GM21825 (cell line): ENCODE results near the gene KLHDC9.
"Not testable (repeated sequence)": the region's sequence is repeated elsewhere in the genome, so short reads cannot be mapped to it uniquely, and the experiment has no call there.

Experiments used
- ATAC-seq: cut with Tn5 transposase; IDR thresholded peaks from one replicate; pipeline ENCODE4 v1.9.1; 2021; ENCODE audit warnings: mild to moderate bottlenecking, moderate library complexity; ENCODE audit not compliant: unreplicated experiment

KLHDC9 gene

GRCh38 chr1:161095230-161095629 is 2.9 kb upstream of the KLHDC9 start:
- no peak for ATAC-seq

- no peak for ATAC-seq
Observed at GRCh38 chr1:161096015-161096414, 2.1 kb upstream of the KLHDC9 start.

GRCh38 chr1:161096530-161096929 is 1.6 kb upstream of the KLHDC9 start:
- ATAC-seq: no peak

GRCh38 chr1:161099090-161099802 is 1.1 kb downstream of the KLHDC9 start:
- no peak for ATAC-seq

- ATAC-seq: no peak
Observed at GRCh38 chr1:161100556-161100955, 2.4 kb downstream of the KLHDC9 start.

- no peak for ATAC-seq
Observed at GRCh38 chr1:161106431-161106830, 8.3 kb downstream of the KLHDC9 start.

GRCh38 chr1:161111117-161111516 is 13.0 kb downstream of the KLHDC9 start:
- no peak for ATAC-seq

- ATAC-seq: no peak
Observed at GRCh38 chr1:161111527-161111926, 13.4 kb downstream of the KLHDC9 start.

- no peak for ATAC-seq
Observed at GRCh38 chr1:161113915-161114314, 15.8 kb downstream of the KLHDC9 start.

- ATAC-seq: no peak
Observed at GRCh38 chr1:161114556-161114955, 16.4 kb downstream of the KLHDC9 start.

- no peak for ATAC-seq
Observed at GRCh38 chr1:161115132-161115711, 17.1 kb downstream of the KLHDC9 start.

- ATAC-seq: not testable (repeated sequence)
Observed at GRCh38 chr1:161115961-161116360, 17.8 kb downstream of the KLHDC9 start.

- ATAC-seq: peak; percentile 75
Observed at GRCh38 chr1:161117759-161118581, 19.8 kb downstream of the KLHDC9 start, which contains the start of the genes NIT1 and PFDN2. Gene NIT1, plus strand, starts transcription at chr1:161118105. Its CDS starts 72 bp downstream, at chr1:161118177. Gene PFDN2, minus strand, starts transcription at chr1:161118037. Its CDS starts 11 bp downstream, at chr1:161118026.

GRCh38 chr1:161119092-161119903 is 21.1 kb downstream of the KLHDC9 start:
- no peak for ATAC-seq

GRCh38 chr1:161121042-161121650 is 23.0 kb downstream of the KLHDC9 start:
- ATAC-seq: no peak

- no peak for ATAC-seq
Observed at GRCh38 chr1:161121834-161122233, 23.7 kb downstream of the KLHDC9 start.

- ATAC-seq: no peak
Observed at GRCh38 chr1:161122967-161123366, 24.8 kb downstream of the KLHDC9 start.

GRCh38 chr1:161127649-161128048 is 29.5 kb downstream of the KLHDC9 start:
- ATAC-seq: no peak

- no peak for ATAC-seq
Observed at GRCh38 chr1:161128591-161129420, 30.6 kb downstream of the KLHDC9 start.
